Right lobe of liver (tissue), 4 donors: ENCODE results near the gene BCR.

Source experiments
- CTCF ChIP-seq, 4 donors: fragments of 200-600 bp in 3 of 4; fragments of 450-650 bp in 1 of 4; IDR thresholded peaks; one replicate each; pipeline versions ENCODE4 v1.5.1 to v1.8.0; 2016 to 2022; ENCODE audit warnings: antibody characterized with exemption in 4 of 4, mild to moderate bottlenecking in 2 of 4
- POLR2A ChIP-seq: fragments of 450-650 bp; IDR thresholded peaks from one replicate; pipeline ENCODE4 v1.6.1; 2017; ENCODE audit warnings: antibody characterized with exemption, mild to moderate bottlenecking
- donor health status: DM: no; HTN: no; CAD: no.
- donor health status: DM: no; HTN: no; CAD: no.
- donor health status: DM: no; HTN: yes; CAD: no.

- TF ChIP-seq CTCF (IDR thresholded peaks at IDR 0.05) (no peak), POLR2A (no peak)
Observed at GRCh38 chr22:23187211-23187610, 6.9 kb downstream of the BCR start.
